Gastroesophageal sphincter (tissue), 4 donors: ENCODE results near the gene IQCM. TPM values are rescaled to one million over a fixed set of nuclear protein-coding genes. Genes with fewer than 3 reads are reported as not detected.

Experiments
- ATAC-seq: fragments of 150-250 bp; one replicate; pipeline ENCODE4 v1.9.1; 2016; ENCODE audit warnings: mild to moderate bottlenecking, moderate library complexity
- H3K27ac ChIP-seq, 4 donors: fragments of 200-600 bp; sonication (generic) in 3 of 4; 1 replicate in 3 of 4; 2 replicates in 1 of 4; pipeline ENCODE4 v1.5.1; 2016 to 2019
- H3K27me3 ChIP-seq: fragments of 200-600 bp; sonication (generic); one replicate; pipeline ENCODE4 v1.5.1; 2019
- H3K36me3 ChIP-seq, 2 donors: fragments of 200-600 bp; sonication (generic); one replicate each; pipeline ENCODE4 v1.5.1; 2019; ENCODE audit warnings: control low read depth in 1 of 2
- H3K4me1 ChIP-seq, 3 donors: fragments of 200-600 bp; sonication (generic); 1 replicate in 2 of 3; 2 replicates in 1 of 3; pipeline ENCODE4 v1.5.1; 2016 to 2019; ENCODE audit warnings: control low read depth in 2 of 3
- H3K4me3 ChIP-seq, 2 donors: fragments of 200-600 bp; sonication (generic); one replicate each; pipeline ENCODE4 v1.5.1; 2019; ENCODE audit warnings: mild to moderate bottlenecking in 1 of 2, moderate library complexity in 1 of 2
- H3K9me3 ChIP-seq, 3 donors: fragments of 200-600 bp; sonication (generic); one replicate each; pipeline ENCODE4 v1.5.1; 2017 to 2019; ENCODE audit warnings: control low read depth in 2 of 3
- CTCF ChIP-seq, 4 experiments: fragments of 200-600 bp in 2 of 4; fragments of 450-650 bp in 2 of 4; sonication (generic) in 1 of 4; IDR thresholded peaks; one replicate each; pipeline ENCODE4 v1.5.1; 2017 to 2019; ENCODE audit warnings: antibody characterized with exemption in 4 of 4, mild to moderate bottlenecking in 2 of 4, moderate library complexity in 2 of 4
- EP300 ChIP-seq: sonication (generic); formaldehyde crosslinking; IDR thresholded peaks from one replicate; pipeline ENCODE4 v1.6.1; 2017; ENCODE audit warnings: antibody characterized with exemption, mild to moderate bottlenecking
- POLR2A ChIP-seq, 2 donors: fragments of 450-650 bp; IDR thresholded peaks; one replicate each; pipeline ENCODE4 v1.6.1; 2017; ENCODE audit warnings: antibody characterized with exemption in 2 of 2, mild to moderate bottlenecking in 2 of 2, moderate library complexity in 1 of 2
- POLR2AphosphoS5 ChIP-seq: sonication (generic); formaldehyde crosslinking; IDR thresholded peaks from one replicate; pipeline ENCODE4 v1.6.1; 2017; ENCODE audit warnings: antibody characterized with exemption
- WGBS, 2 donors: methylation state at CpG; one replicate each; pipeline ENCODE4 v1.1.5; 2018; ENCODE audit warnings: low coverage in 1 of 2; 5-methylcytosine and 5-hydroxymethylcytosine counted together
- total RNA-seq, 4 donors: library from RNA; depleted of rRNA; stranded (reverse); fragments of >200 nt; gene quantifications; one replicate each; pipeline ENCODE4 v1.1.0, GENCODE V29; 2016

The IQCM gene
- total RNA-seq, 4 donors from 2014 or later: not detected

DNA sequence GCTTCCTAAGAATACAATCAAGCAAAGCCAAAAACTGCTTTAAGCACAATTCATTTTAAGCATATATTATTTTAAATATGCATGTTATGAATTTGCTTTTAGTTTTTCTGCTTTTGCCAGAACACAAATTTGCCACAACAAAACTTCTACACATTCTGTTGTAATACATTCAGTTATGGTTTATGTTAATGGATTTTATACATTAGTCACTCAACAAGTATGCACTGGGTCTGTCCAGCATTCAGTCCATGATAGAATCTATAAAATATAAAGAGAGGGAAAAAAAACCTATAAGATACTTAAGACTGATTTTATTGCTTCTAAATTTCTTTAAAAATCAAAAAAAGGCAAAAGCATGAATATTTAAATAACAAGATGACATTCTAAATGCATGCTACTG, 22.2 kb downstream of the IQCM start:
- Histone ChIP-seq H3K4me3 (no peak overlapping the region), H3K27me3 (no peaks in the 10 kb centered on the region), H3K36me3 (no peaks in the 10 kb centered on the region), H3K27ac (no peak overlapping the region), H3K4me1 (no peaks in the 10 kb centered on the region), H3K9me3 (no peaks in the 10 kb centered on the region)
- ATAC-seq: no peak
- TF ChIP-seq EP300 (no peak), CTCF (IDR thresholded peaks at IDR 0.05) (no peak), POLR2A (IDR thresholded peaks at IDR 0.05) (no peak), POLR2AphosphoS5 (no peak)

GRCh38 chr4:149791851-149792250, 23.8 kb downstream of the IQCM start:
- no peak for ATAC-seq
- WGBS, 2 donors: 63 to 67% methylated on average over 1 of the region's 1 CpG

GRCh38 chr4:149790172-149790907, 25.3 kb downstream of the IQCM start:
- WGBS, 2 donors: 63 to 82% methylated on average over 4 of the region's 4 CpGs
- Histone ChIP-seq H3K27ac (no peak overlapping the region), H3K36me3 (no peaks in the 10 kb centered on the region), H3K4me1 (no peaks in the 10 kb centered on the region), H3K9me3 (no peaks in the 10 kb centered on the region), H3K4me3 (no peak overlapping the region), H3K27me3 (no peaks in the 10 kb centered on the region)
- no peak for ATAC-seq
- TF ChIP-seq CTCF (IDR thresholded peaks at IDR 0.05): no peak

More at GRCh38 chr4:149791851-149792250, 23.8 kb downstream of the IQCM start:
- TF ChIP-seq POLR2A (IDR thresholded peaks at IDR 0.05) (no peak), EP300 (no peak), POLR2AphosphoS5 (no peak), CTCF (IDR thresholded peaks at IDR 0.05) (no peak)
- Histone ChIP-seq H3K9me3 (no peaks in the 10 kb centered on the region), H3K4me3 (no peak overlapping the region), H3K27ac (no peak overlapping the region), H3K36me3 (no peaks in the 10 kb centered on the region), H3K27me3 (no peaks in the 10 kb centered on the region), H3K4me1 (no peaks in the 10 kb centered on the region)

DNA sequence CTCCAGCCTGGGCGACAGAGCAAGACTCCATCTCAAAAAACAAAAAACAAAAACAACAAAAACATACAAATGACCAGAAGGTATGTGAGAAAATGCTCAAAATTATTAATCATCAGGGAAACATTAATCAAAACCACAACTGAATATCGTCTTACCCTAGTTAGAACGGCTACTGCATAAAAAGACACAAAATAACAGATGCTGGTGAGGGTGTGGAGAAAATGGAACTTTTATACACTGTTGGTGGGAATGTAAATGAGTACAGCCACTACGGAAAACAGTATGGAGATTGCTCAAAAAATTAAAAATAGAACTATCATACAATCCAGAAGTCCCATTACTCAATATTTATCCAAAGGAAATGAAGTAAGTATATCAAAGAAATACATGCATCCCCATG, 27.3 kb downstream of the IQCM start:
- H3K4me3 ChIP-seq: no peak overlapping the region
- TF ChIP-seq CTCF (IDR thresholded peaks at IDR 0.05) (no peak), EP300 (no peak), POLR2AphosphoS5 (no peak), POLR2A (IDR thresholded peaks at IDR 0.05) (no peak)
- no peaks in the 10 kb centered on the region for H3K27me3 ChIP-seq
- no peak for ATAC-seq
- WGBS, 2 donors: 75 to 78% methylated on average over 2 to 4 of the region's 4 CpGs
- no peaks in the 10 kb centered on the region for H3K36me3 ChIP-seq
- H3K4me1 ChIP-seq: no peaks in the 10 kb centered on the region
- no peak overlapping the region for H3K27ac ChIP-seq
- no peaks in the 10 kb centered on the region for H3K9me3 ChIP-seq

DNA sequence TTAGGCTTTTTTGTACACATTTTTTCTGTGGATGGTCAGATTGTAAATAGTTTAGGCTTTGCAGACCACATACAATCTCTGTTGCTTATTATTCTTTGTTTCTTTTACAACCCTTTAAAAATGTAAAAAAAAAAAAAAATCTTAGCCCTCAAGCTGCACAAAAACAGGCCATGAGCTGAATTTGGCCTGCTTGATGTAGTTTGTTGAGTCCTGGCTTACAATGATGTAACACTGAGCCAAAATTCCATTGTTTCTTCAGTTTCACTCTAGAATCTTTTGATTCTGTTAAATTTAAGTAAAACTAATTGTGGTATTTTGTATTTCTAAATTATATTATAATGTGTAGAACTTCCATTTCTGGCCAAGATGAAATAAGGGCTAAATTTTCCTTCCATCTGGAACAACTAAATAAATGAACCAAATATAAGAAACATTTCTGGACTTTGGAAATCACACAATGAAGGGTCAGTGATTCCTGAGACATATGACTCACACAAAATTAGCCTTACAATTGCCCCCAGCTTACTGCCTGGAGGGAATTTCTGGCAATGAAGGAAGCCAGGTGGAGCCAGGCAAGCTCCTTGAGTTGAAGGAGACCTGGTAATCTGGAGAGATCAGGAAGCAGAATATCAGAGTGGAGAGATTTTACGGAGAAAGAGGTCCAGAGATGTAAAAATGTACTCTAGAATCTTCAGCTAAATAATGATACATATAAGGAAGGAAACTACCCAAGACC, 29.8 kb downstream of the IQCM start:
- H3K36me3 ChIP-seq: no peaks in the 10 kb centered on the region
- no peak overlapping the region for H3K27ac ChIP-seq
- ATAC-seq: no peak
- TF ChIP-seq EP300: no peak
- no peak for TF ChIP-seq POLR2A (IDR thresholded peaks at IDR 0.05)
- TF ChIP-seq CTCF (IDR thresholded peaks at IDR 0.05): no peak
- TF ChIP-seq POLR2AphosphoS5: no peak
- no peaks in the 10 kb centered on the region for H3K4me1 ChIP-seq
- no peaks in the 10 kb centered on the region for H3K27me3 ChIP-seq
- 57 to 80% methylated on average over 1 of the region's 1 CpG for WGBS, 2 donors
- no peak overlapping the region for H3K4me3 ChIP-seq
- no peaks in the 10 kb centered on the region for H3K9me3 ChIP-seq
